Activated T-cell treated with anti-CD3 and anti-CD28 coated beads, Interleukin-2, amount 50 U/mL, for 24 hours (primary cell): Measurements from ENCODE around the gene ZNF587B.
"Not testable (repeated sequence)": the region's sequence is repeated elsewhere in the genome, so short reads cannot be mapped to it uniquely, and the experiment has no call there.

Source experiments
- DNase-seq: peaks from one replicate; pipeline ENCODE4 v3.0.0-alpha.2; 2020
- H3K27ac Mint-ChIP-seq: 2 replicates; pipeline ENCODE4 v1.8.0; 2020; ENCODE audit warnings: mild to moderate bottlenecking, mixed read lengths
- H3K27me3 Mint-ChIP-seq: 2 replicates; pipeline ENCODE4 v1.8.0; 2020; ENCODE audit warnings: mixed read lengths
- H3K36me3 Mint-ChIP-seq: 2 replicates; pipeline ENCODE4 v1.8.0; 2020; ENCODE audit warnings: low read depth, mixed read lengths
- H3K4me1 Mint-ChIP-seq: 2 replicates; pipeline ENCODE4 v1.8.0; 2020; ENCODE audit warnings: low read depth, mixed read lengths
- H3K4me3 Mint-ChIP-seq: 2 replicates; pipeline ENCODE4 v1.8.0; 2020; ENCODE audit warnings: mild to moderate bottlenecking, moderate library complexity, mixed read lengths
- H3K9me3 Mint-ChIP-seq: 2 replicates; pipeline ENCODE4 v1.8.0; 2020; ENCODE audit warnings: mixed read lengths

Gene ZNF587B

GRCh38 chr19:57836991-57837390 is 6.9 kb downstream of the ZNF587B start:
- not testable (repeated sequence) for H3K4me3 Mint-ChIP-seq, H3K9me3 Mint-ChIP-seq, DNase-seq, H3K27ac Mint-ChIP-seq, H3K27me3 Mint-ChIP-seq
- Mint-ChIP-seq H3K4me1 (peaks cover 20% of the 10 kb centered on the region), H3K36me3 (peaks cover 63% of the 10 kb centered on the region)

- peaks cover 73% of the 10 kb centered on the region for H3K36me3 Mint-ChIP-seq
- DNase-seq, H3K9me3 Mint-ChIP-seq, H3K4me3 Mint-ChIP-seq, H3K27me3 Mint-ChIP-seq: not testable (repeated sequence)
- H3K4me1 Mint-ChIP-seq, result peaks cover 16% of the 10 kb centered on the region
- H3K27ac Mint-ChIP-seq, result peak overlapping the region; percentile 80
These were observed 8.6 kb downstream of the ZNF587B start for GRCh38 chr19:57838622-57839191.

GRCh38 chr19:57841122-57841763 is 11.1 kb downstream of the ZNF587B start:
- H3K9me3 Mint-ChIP-seq, result no peaks in the 10 kb centered on the region
- no peaks in the 10 kb centered on the region for H3K27me3 Mint-ChIP-seq
- H3K4me1 Mint-ChIP-seq, result peaks cover 18% of the 10 kb centered on the region
- no peak overlapping the region for H3K4me3 Mint-ChIP-seq
- H3K36me3 Mint-ChIP-seq, result peaks cover 95% of the 10 kb centered on the region
- DNase-seq, result no peak
- no peak overlapping the region for H3K27ac Mint-ChIP-seq

- H3K4me3 Mint-ChIP-seq, H3K9me3 Mint-ChIP-seq, H3K27me3 Mint-ChIP-seq, DNase-seq, H3K27ac Mint-ChIP-seq: not testable (repeated sequence)
- Mint-ChIP-seq H3K36me3 (peaks cover 86% of the 10 kb centered on the region), H3K4me1 (peaks cover 27% of the 10 kb centered on the region)
These were observed 17.1 kb downstream of the ZNF587B start for GRCh38 chr19:57847164-57847563.

- H3K27me3 Mint-ChIP-seq, result not testable (repeated sequence)
- H3K36me3 Mint-ChIP-seq, result peaks cover 86% of the 10 kb centered on the region
- H3K4me3 Mint-ChIP-seq, result peak overlapping the region; percentile 89
These were observed 19.1 kb downstream of the ZNF587B start for GRCh38 chr19:57849162-57849665.

GRCh38 chr19:57849666-57850473 is 19.8 kb downstream of the ZNF587B start, which contains the start of gene ZNF587:
TSS of gene ZNF587 (plus strand) at chr19:57849859. CDS start at chr19:57850039, 180 bp downstream.
- peak; percentile 80 for DNase-seq
- peaks cover 87% of the 10 kb centered on the region for H3K36me3 Mint-ChIP-seq
- peak within 1 kb of the TSS; percentile 92 for H3K27ac Mint-ChIP-seq
- H3K4me1 Mint-ChIP-seq, result peaks cover 33% of the 10 kb centered on the region
- peak within 1 kb of the TSS; percentile 89 for H3K4me3 Mint-ChIP-seq
- not testable (repeated sequence) for H3K9me3 Mint-ChIP-seq, H3K27me3 Mint-ChIP-seq

More at GRCh38 chr19:57849162-57849665, 19.1 kb downstream of the ZNF587B start:
- H3K4me1 Mint-ChIP-seq, result peaks cover 33% of the 10 kb centered on the region
- peak overlapping the region; percentile 92 for H3K27ac Mint-ChIP-seq
- not testable (repeated sequence) for H3K9me3 Mint-ChIP-seq, DNase-seq

GRCh38 chr19:57850553-57851017 is 20.5 kb downstream of the ZNF587B start:
- peaks cover 33% of the 10 kb centered on the region for H3K4me1 Mint-ChIP-seq
- peaks cover 87% of the 10 kb centered on the region for H3K36me3 Mint-ChIP-seq
- H3K9me3 Mint-ChIP-seq, result peaks cover 9% of the 10 kb centered on the region
- DNase-seq, result peak; percentile 37
- peak overlapping the region; percentile 92 for H3K27ac Mint-ChIP-seq
- peak overlapping the region; percentile 89 for H3K4me3 Mint-ChIP-seq
- no peaks in the 10 kb centered on the region for H3K27me3 Mint-ChIP-seq

- Mint-ChIP-seq H3K9me3 (peaks cover 11% of the 10 kb centered on the region), H3K4me1 (peaks cover 31% of the 10 kb centered on the region), H3K36me3 (peaks cover 88% of the 10 kb centered on the region)
- not testable (repeated sequence) for DNase-seq, H3K27me3 Mint-ChIP-seq, H3K4me3 Mint-ChIP-seq, H3K27ac Mint-ChIP-seq
These were observed 21.9 kb downstream of the ZNF587B start for GRCh38 chr19:57851812-57852603.

- DNase-seq, H3K27ac Mint-ChIP-seq, H3K4me3 Mint-ChIP-seq, H3K27me3 Mint-ChIP-seq: not testable (repeated sequence)
- H3K9me3 Mint-ChIP-seq, result peaks cover 15% of the 10 kb centered on the region
- peaks cover 30% of the 10 kb centered on the region for H3K4me1 Mint-ChIP-seq
- peaks cover 95% of the 10 kb centered on the region for H3K36me3 Mint-ChIP-seq
These were observed 24.0 kb downstream of the ZNF587B start for GRCh38 chr19:57854117-57854516.

- H3K4me1 Mint-ChIP-seq, H3K4me3 Mint-ChIP-seq, H3K27ac Mint-ChIP-seq, H3K27me3 Mint-ChIP-seq, DNase-seq: not testable (repeated sequence)
- Mint-ChIP-seq H3K36me3 (peaks cover 95% of the 10 kb centered on the region), H3K9me3 (peaks cover 34% of the 10 kb centered on the region)
These were observed 32.3 kb downstream of the ZNF587B start for GRCh38 chr19:57862351-57862750.

GRCh38 chr19:57867868-57868492 is 37.9 kb downstream of the ZNF587B start:
- Mint-ChIP-seq H3K27me3 (no peaks in the 10 kb centered on the region), H3K4me3 (no peak overlapping the region), H3K27ac (no peak overlapping the region), H3K36me3 (peaks cover 94% of the 10 kb centered on the region), H3K9me3 (peaks cover 40% of the 10 kb centered on the region), H3K4me1 (no peaks in the 10 kb centered on the region)
- DNase-seq, result no peak

GRCh38 chr19:57869655-57870054 is 39.6 kb downstream of the ZNF587B start:
- not testable (repeated sequence) for H3K27me3 Mint-ChIP-seq
- peaks cover 94% of the 10 kb centered on the region for H3K36me3 Mint-ChIP-seq

GRCh38 chr19:57870225-57870624 is 40.1 kb downstream of the ZNF587B start:
- Mint-ChIP-seq H3K4me3 (no peak overlapping the region), H3K36me3 (peaks cover 94% of the 10 kb centered on the region), H3K27ac (no peak overlapping the region), H3K27me3 (no peaks in the 10 kb centered on the region), H3K9me3 (peaks cover 46% of the 10 kb centered on the region), H3K4me1 (no peaks in the 10 kb centered on the region)
- DNase-seq, result no peak

More at GRCh38 chr19:57869655-57870054, 39.6 kb downstream of the ZNF587B start:
- H3K27ac Mint-ChIP-seq, H3K4me1 Mint-ChIP-seq, DNase-seq, H3K4me3 Mint-ChIP-seq: not testable (repeated sequence)
- peaks cover 48% of the 10 kb centered on the region for H3K9me3 Mint-ChIP-seq
